Endometrial microvascular endothelial cells (primary cell): ENCODE measurements around the gene NDUFB10. TPM values are rescaled to one million over a fixed set of nuclear protein-coding genes. Genes with fewer than 3 reads are reported as not detected.
"Not testable (repeated sequence)": the region's sequence is repeated elsewhere in the genome, so short reads cannot be mapped to it uniquely, and the experiment has no call there.

ENCODE experiments used
- in situ Hi-C: cut with HindIII; loops from 2 replicates; pipeline ENCODE4 v1.10.0; 2017; ENCODE audit warnings: low sequenced_read_pairs, low pct_unique_long_range_greater_than_20kb; ENCODE audit errors: inconsistent ontology term
- total RNA-seq: library from RNA; depleted of rRNA; stranded (reverse); fragments of >200 nt; gene quantifications from one replicate; pipeline ENCODE4 v1.2.3, GENCODE V29; 2015; ENCODE audit errors: inconsistent ontology term

Gene NDUFB10
- total RNA-seq = 270 TPM

DNA sequence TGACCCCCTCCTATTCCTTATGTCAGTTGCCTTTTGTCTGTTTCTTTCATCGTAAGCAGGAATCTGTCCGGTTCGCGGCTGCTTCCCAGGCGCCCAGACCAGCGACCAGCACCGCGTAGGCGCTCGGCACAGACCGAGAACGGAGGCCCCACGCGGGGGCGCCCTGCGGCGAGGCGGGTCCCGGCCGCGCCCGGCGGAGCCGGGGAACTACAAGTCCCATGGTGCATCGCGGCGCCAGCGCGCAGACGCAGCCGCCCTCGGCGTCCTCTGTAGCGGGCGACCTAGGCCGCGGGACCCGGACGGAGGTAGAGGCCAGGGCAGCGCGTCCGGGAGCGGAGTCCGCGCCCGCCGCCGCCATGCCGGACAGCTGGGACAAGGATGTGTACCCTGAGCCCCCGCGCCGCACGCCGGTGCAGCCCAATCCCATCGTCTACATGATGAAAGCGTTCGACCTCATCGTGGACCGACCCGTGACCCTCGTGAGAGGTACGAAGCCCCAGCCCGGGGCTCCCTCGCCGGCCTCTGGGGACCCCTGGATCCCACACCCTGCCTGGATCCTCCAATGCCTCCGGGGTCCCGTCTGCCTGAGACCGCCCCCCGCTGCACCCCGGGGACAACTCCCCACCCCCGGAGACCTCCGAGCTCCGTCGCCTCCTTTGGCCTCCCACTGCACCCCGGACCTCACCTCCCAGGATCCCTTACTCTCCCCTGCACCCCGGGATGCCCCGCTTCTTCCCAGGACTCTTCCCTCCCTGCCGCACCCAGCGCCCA is at the start of gene NDUFB10:
TSS of gene NDUFB10 (plus strand) at position 270 of the 771 bp plus-strand sequence. CDS start at position 357, 87 bp downstream.
- in situ Hi-C loops = no loop called here

GRCh38 chr16:1909561-1910231 is 49.6 kb upstream of the NDUFB10 start:
- in situ Hi-C loops = no loop called here

DNA sequence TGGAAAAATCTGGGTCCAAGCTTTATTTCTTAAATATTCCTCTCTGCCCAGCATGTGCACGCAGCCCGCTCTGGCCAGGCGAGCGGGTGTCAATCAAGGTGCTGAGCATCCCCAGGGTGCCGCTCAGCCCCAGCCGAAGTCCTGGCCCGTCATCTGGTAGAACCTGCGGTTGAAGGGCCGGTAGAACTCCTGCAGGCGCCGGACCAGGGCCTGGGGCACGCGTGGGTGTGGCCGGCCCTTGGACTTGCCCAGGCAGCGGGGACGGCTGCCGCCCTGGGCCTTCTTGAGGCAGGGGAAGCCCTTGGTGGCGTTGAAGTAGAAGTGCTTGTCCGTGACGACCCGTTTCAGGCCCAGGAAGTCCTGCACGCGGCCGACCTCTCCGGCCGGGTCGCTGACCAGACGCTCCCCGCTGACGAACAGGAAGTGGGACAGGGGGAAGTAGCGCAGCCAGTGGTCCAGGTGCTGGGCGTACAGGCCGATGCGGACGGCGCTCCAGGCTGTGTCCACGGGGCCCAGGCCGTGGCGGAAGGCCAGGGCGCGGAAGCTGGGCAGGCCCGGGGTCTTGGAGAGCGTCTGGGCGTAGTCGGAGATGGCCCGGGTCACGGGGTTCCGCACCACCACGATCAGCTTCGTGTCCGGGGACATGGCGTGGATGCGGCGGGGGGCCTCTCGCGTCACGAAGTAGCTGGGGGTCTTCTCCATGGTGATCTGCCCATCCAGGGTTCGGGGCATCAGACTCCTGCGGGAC is 47.7 kb upstream of the NDUFB10 start:
- in situ Hi-C loops = no loop called here

GRCh38 chr16:1912215-1912543 is 47.2 kb upstream of the NDUFB10 start:
- in situ Hi-C loops = no loop called here

- in situ Hi-C loops = no loop called here
Observed at GRCh38 chr16:1913327-1914083, 45.8 kb upstream of the NDUFB10 start.

GRCh38 chr16:1914084-1914608 is 45.2 kb upstream of the NDUFB10 start:
- in situ Hi-C loops = no loop called here

GRCh38 chr16:1914988-1915387 is 44.4 kb upstream of the NDUFB10 start:
- in situ Hi-C loops = no loop called here

GRCh38 chr16:1915732-1916639 is 43.4 kb upstream of the NDUFB10 start:
- in situ Hi-C loops = no loop called here

DNA sequence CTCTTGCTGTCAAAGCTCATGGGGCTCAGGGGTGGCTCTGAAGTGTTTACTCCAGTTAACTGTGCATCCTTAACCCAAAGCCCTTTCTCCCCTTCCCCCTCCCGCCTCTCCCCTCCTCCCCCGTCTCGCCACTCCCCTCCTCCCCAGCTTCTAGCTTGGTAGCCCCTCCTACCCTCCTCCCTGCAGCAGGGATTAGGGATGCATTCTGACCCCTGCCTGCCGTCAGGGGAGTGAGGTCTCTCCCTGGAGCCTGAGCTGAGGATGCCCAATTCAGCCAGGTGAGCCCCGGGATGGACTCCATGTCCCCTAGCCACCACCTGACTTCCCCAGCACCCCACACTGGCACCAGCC is 42.7 kb upstream of the NDUFB10 start:
- in situ Hi-C loops = no loop called here

DNA sequence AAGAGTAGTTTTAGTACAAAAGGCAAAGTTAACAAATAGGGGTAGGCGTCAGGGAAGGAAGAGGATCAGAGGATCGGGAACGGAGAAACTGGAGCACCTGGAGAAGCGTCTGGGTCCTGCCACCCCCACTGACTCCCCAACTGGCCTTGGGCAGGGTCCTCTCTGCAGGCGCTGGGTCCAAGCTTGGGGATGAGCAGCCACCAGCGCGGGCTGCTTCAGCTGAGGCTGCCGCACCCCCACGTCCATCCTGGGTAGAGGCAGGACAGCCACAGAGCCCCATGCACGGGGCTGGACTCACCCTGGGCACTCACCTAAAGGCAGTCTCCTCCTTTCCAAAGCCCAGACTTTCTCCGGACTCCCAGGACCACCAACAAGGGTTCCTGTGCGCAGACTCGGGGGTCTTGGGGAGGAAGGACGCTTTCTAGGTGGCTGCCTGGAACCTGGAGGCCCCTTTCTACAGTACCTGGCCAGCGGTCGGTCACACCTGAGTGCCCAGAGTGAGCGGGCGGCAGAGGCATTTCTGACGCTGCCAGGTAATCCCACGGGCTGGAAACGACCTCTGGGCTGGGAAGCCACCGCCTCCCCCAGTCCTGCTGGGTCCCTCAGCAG is 42.2 kb upstream of the NDUFB10 start:
- in situ Hi-C loops = no loop called here

GRCh38 chr16:1917665-1918350 is 41.5 kb upstream of the NDUFB10 start:
- in situ Hi-C loops = no loop called here

GRCh38 chr16:1918351-1919326 is 40.7 kb upstream of the NDUFB10 start, which contains the start of gene HS3ST6:
TSS of gene HS3ST6 (minus strand) at chr16:1918415. CDS start at chr16:1918323, 92 bp downstream.
- in situ Hi-C loops = no loop called here

DNA sequence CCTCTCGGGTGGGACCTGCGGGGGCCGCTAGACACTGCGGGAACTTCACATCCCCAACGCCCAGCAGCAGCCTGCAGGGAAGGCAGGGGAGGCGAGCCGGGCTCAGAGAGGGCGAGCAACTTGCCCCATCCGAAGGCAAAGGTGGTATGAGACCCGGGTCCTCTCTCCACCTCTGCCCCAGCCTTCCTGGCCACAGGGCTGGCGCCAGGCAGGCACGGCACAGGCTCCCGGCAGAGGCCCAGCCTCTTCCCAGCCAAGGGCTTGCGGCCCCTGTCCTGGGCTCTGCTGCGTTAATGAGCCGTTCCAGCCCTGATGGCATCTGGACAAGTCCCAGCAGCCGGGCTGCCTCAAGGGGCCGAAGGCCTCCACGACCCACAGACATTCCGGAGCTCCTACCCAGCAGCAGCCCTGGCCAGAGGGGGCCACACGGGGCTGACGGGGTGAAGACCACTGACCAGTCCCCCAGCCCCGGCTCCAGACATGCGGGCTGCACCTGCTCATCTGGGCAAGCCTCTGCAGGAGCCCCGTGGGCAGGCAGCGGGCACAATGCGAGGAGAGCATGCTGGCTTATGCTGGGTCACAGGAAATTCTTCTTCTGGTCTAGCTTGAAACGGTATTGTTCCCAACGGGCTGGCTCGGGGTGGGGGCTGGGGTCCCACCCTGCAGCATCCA is 39.9 kb upstream of the NDUFB10 start:
- in situ Hi-C loops = no loop called here

GRCh38 chr16:1920122-1920521 is 39.2 kb upstream of the NDUFB10 start:
- in situ Hi-C loops = not testable (repeated sequence)

DNA sequence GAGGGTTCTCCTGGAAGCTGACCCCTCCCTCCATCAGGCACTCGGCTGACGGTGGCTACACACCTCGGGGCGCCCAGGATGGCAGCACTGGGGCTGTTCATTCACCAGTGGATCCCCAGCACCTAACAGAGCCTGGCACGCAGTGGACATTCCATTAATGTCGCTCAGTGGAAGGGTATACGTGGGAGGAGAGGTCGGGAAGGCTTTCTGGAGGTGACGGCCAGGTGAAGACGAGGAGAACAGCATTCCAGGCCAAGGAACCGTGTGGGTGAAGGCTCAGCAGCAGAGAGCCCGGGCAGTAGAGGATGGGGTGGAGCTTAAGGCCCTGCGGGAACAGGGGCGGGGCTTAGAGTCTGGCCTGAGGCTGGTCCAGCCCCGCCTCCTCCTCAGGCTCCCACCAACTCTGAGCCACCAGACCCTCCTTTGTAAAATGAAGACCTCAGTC is 38.6 kb upstream of the NDUFB10 start:
- in situ Hi-C loops = no loop called here
